Bone marrow (tissue), 2 donors: ENCODE results near the gene RBM15B.
"Not testable (repeated sequence)": the region's sequence is repeated elsewhere in the genome, so short reads cannot be mapped to it uniquely, and the experiment has no call there.

Experiments used
- DNase-seq, 2 donors: peaks; one replicate each; lab custom pipeline; 2025; lab: John Stamatoyannopoulos, UW

The RBM15B gene

GRCh38 chr3:51379301-51379700 lies 11.8 kb upstream of the RBM15B start:
- DNase-seq = peak in 1 of 2 donors; percentile 91

GRCh38 chr3:51379746-51380455 lies 11.2 kb upstream of the RBM15B start:
- DNase-seq = peak in 1 of 2 donors; percentile 14

GRCh38 chr3:51380601-51381332 lies 10.3 kb upstream of the RBM15B start:
- DNase-seq = no peak

GRCh38 chr3:51381333-51381705 lies 9.8 kb upstream of the RBM15B start:
- no peak for DNase-seq

GRCh38 chr3:51382076-51382745 lies 8.9 kb upstream of the RBM15B start:
- no peak for DNase-seq

GRCh38 chr3:51382947-51383578 lies 8.0 kb upstream of the RBM15B start:
- no peak for DNase-seq

GRCh38 chr3:51384055-51384725 lies 6.9 kb upstream of the RBM15B start:
- DNase-seq = no peak

- peak; percentile 84 to 98 for DNase-seq
Observed at GRCh38 chr3:51384726-51385473, 6.2 kb upstream of the RBM15B start, which contains the start of gene MANF. MANF (plus strand) TSS chr3:51385291; CDS start chr3:51385343, 52 bp downstream.

- DNase-seq = no peak
Observed at GRCh38 chr3:51385621-51386091, 5.4 kb upstream of the RBM15B start.

- DNase-seq = no peak
Observed at GRCh38 chr3:51386159-51386851, 4.8 kb upstream of the RBM15B start.

GRCh38 chr3:51386852-51387229 lies 4.2 kb upstream of the RBM15B start:
- no peak for DNase-seq

GRCh38 chr3:51387281-51387680 lies 3.8 kb upstream of the RBM15B start:
- DNase-seq = not testable (repeated sequence)

- DNase-seq = peak in 1 of 2 donors; percentile 6
Observed at GRCh38 chr3:51388286-51389029, 2.6 kb upstream of the RBM15B start.

- DNase-seq = peak in 1 of 2 donors; percentile 49
Observed at GRCh38 chr3:51389423-51390183, 1.5 kb upstream of the RBM15B start.

GRCh38 chr3:51390246-51391074 lies 625 bp upstream of the RBM15B start:
- no peak for DNase-seq

- no peak for DNase-seq
Observed at GRCh38 chr3:51391566-51392354, 675 bp downstream of the RBM15B start.
